Measurements from ENCODE around the gene GRAP.
"Not testable (repeated sequence)": the region's sequence is repeated elsewhere in the genome, so short reads cannot be mapped to it uniquely, and the experiment has no call there.

The GRAP gene

GRCh38 chr17:19046782-19047375, at the start of gene GRAP:
Gene GRAP, minus strand, starts transcription at chr17:19046957. Its CDS starts 31 bp downstream, at chr17:19046926.
- DNase-seq (ENCODE audit: low spot score), result not testable (repeated sequence)

- DNase-seq (ENCODE audit: low spot score), result not testable (repeated sequence)
Observed at GRCh38 chr17:19093684-19094438, 47.1 kb upstream of the GRAP start.

GRCh38 chr17:19092737-19093683, 46.3 kb upstream of the GRAP start:
- not testable (repeated sequence) for DNase-seq (ENCODE audit: low spot score)

- DNase-seq (ENCODE audit: low spot score), result not testable (repeated sequence)
Observed at GRCh38 chr17:19090058-19090772, 43.5 kb upstream of the GRAP start.

- DNase-seq (ENCODE audit: low spot score), result not testable (repeated sequence)
Observed at GRCh38 chr17:19088804-19089685, 42.3 kb upstream of the GRAP start.

- not testable (repeated sequence) for DNase-seq (ENCODE audit: low spot score)
Observed at GRCh38 chr17:19077386-19077785, 30.6 kb upstream of the GRAP start.

GRCh38 chr17:19076398-19077192, 29.8 kb upstream of the GRAP start:
- not testable (repeated sequence) for DNase-seq (ENCODE audit: low spot score)

GRCh38 chr17:19070318-19071168, 23.8 kb upstream of the GRAP start:
- DNase-seq (ENCODE audit: low spot score), result not testable (repeated sequence)

- not testable (repeated sequence) for DNase-seq (ENCODE audit: low spot score)
Observed at GRCh38 chr17:19064378-19064777, 17.6 kb upstream of the GRAP start.

- DNase-seq (ENCODE audit: low spot score), result not testable (repeated sequence)
Observed at GRCh38 chr17:19063326-19063956, 16.7 kb upstream of the GRAP start.

- DNase-seq (ENCODE audit: low spot score), result not testable (repeated sequence)
Observed at GRCh38 chr17:19062718-19063325, 16.1 kb upstream of the GRAP start.

- DNase-seq (ENCODE audit: low spot score), result not testable (repeated sequence)
Observed at GRCh38 chr17:19062009-19062717, 15.4 kb upstream of the GRAP start.

- not testable (repeated sequence) for DNase-seq (ENCODE audit: low spot score)
Observed at GRCh38 chr17:19055447-19055846, 8.7 kb upstream of the GRAP start.

- not testable (repeated sequence) for DNase-seq (ENCODE audit: low spot score)
Observed at GRCh38 chr17:19048826-19049225, 2.1 kb upstream of the GRAP start.

GRCh38 chr17:19047510-19047909, 753 bp upstream of the GRAP start:
- DNase-seq (ENCODE audit: low spot score), result not testable (repeated sequence)

GRCh38 chr17:19044643-19045042, 2.1 kb downstream of the GRAP start:
- DNase-seq (ENCODE audit: low spot score), result not testable (repeated sequence)

- not testable (repeated sequence) for DNase-seq (ENCODE audit: low spot score)
Observed at GRCh38 chr17:19043032-19043431, 3.7 kb downstream of the GRAP start.

All from hematopoietic multipotent progenitor cell treated with erythropoietin and hydrocortisone succinate and interleukin-3 and kit ligand, for 15 days (in vitro differentiated cells).